ENCODE measurements around the gene SLC2A6.

Gene SLC2A6

GRCh38 chr9:133440874-133441273, 38.0 kb downstream of the SLC2A6 start:
- DNase-seq (ENCODE audit: low read depth in 3 of 3), result no peak

GRCh38 chr9:133439337-133439736, 39.6 kb downstream of the SLC2A6 start:
- no peak for DNase-seq (ENCODE audit: low read depth in 3 of 3)

- DNase-seq (ENCODE audit: low read depth in 3 of 3), result no peak
Observed at GRCh38 chr9:133437753-133438531, 41.0 kb downstream of the SLC2A6 start.

GRCh38 chr9:133436681-133437080, 42.2 kb downstream of the SLC2A6 start:
- DNase-seq (ENCODE audit: low read depth in 3 of 3), result no peak

GRCh38 chr9:133433351-133433843, 45.5 kb downstream of the SLC2A6 start:
- no peak for DNase-seq (ENCODE audit: low read depth in 3 of 3)

- DNase-seq (ENCODE audit: low read depth in 3 of 3), result no peak
Observed at GRCh38 chr9:133430244-133430643, 48.7 kb downstream of the SLC2A6 start.

- DNase-seq (ENCODE audit: low read depth in 3 of 3), result no peak
Observed at GRCh38 chr9:133429641-133430161, 49.2 kb downstream of the SLC2A6 start.

GRCh38 chr9:133429214-133429613, 49.7 kb downstream of the SLC2A6 start:
- DNase-seq (ENCODE audit: low read depth in 3 of 3), result no peak

GRCh38 chr9:133428617-133429101, 50.2 kb downstream of the SLC2A6 start:
- no peak for DNase-seq (ENCODE audit: low read depth in 3 of 3)

- DNase-seq (ENCODE audit: low read depth in 3 of 3), result no peak
Observed at GRCh38 chr9:133427658-133428348, 51.1 kb downstream of the SLC2A6 start.

- DNase-seq (ENCODE audit: low read depth in 3 of 3), result no peak
Observed at GRCh38 chr9:133426011-133426410, 52.9 kb downstream of the SLC2A6 start.

GRCh38 chr9:133425049-133425632, 53.8 kb downstream of the SLC2A6 start:
- DNase-seq (ENCODE audit: low read depth in 3 of 3), result no peak

- DNase-seq (ENCODE audit: low read depth in 3 of 3), result no peak
Observed at GRCh38 chr9:133424187-133424586, 54.7 kb downstream of the SLC2A6 start.

- DNase-seq (ENCODE audit: low read depth in 3 of 3), result no peak
Observed at GRCh38 chr9:133423216-133423615, 55.7 kb downstream of the SLC2A6 start.

- peak in 2 of 3 donors; percentile 35 to 47 for DNase-seq (ENCODE audit: low read depth in 3 of 3)
Observed at GRCh38 chr9:133421615-133422542, 57.0 kb downstream of the SLC2A6 start, which contains the start of gene ADAMTS13. ADAMTS13 (plus strand) TSS chr9:133422367; CDS start chr9:133422444, 77 bp downstream.
